AML-193 (cell line): ENCODE data around the gene PRRG4.
"Not testable (repeated sequence)": the region's sequence is repeated elsewhere in the genome, so short reads cannot be mapped to it uniquely, and the experiment has no call there.

Experiments used
- DNase-seq, 2 experiments: peaks; one replicate each; lab custom pipeline; 2025; lab: John Stamatoyannopoulos, UW

The PRRG4 gene

DNA sequence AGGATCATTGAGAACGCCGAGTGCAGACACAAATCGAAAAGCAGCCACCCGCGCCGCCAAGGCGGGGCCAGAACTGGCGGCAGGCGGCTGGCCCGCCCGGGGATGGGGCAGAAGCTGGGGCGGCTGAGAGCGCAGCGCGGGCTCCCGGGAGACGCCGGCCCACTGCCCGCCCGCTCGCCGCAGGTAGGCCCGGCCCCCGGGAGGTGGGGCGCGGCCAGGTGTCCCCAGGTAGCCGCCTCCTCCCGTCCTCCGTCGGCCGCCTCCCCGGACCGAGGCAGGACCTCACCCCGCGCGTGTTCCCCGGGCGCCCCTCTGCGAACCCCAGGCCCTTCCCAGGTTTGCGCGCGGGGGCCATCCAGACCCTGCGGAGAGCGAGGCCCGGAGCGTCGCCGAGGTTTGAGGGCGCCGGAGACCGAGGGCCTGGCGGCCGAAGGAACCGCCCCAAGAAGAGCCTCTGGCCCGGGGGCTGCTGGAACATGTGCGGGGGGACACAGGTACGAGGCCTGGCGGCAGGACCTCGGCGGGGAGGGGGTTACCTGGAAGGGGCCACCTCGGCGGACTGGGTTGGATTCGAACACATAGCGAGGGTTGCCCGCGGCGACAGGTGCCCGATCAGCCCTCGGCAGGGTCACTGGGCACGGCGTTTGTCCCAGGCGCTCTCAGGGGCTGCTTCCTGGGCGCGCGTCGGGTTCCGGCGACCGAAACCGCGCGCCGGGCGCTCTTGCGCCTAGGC lies at the start of gene PRRG4:
PRRG4 (plus strand) TSS at position 248 of the 733 bp plus-strand sequence. CDS start 603 bp downstream, outside the sequence.
- DNase-seq: peak; percentile 74 to 78

DNA sequence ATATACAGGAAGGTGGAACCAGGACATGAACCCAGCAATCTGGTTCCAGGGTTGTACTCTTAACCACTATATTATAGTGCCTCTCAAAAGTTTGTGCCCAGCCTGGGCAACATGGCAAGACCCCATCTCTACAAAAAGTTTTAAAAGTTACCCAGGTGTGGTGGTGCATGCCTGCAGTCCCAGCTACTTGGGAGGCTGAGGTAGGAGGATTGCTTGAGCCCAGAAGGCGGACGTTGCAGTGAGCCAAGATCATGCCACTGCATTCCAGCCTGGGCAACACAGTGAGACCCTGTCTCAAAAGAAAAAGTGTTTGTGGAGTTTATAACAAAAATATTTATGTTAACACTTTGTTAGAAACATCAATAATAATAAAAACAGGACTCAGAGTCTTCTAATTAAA lies 48.9 kb upstream of the PRRG4 start:
- not testable (repeated sequence) for DNase-seq

DNA sequence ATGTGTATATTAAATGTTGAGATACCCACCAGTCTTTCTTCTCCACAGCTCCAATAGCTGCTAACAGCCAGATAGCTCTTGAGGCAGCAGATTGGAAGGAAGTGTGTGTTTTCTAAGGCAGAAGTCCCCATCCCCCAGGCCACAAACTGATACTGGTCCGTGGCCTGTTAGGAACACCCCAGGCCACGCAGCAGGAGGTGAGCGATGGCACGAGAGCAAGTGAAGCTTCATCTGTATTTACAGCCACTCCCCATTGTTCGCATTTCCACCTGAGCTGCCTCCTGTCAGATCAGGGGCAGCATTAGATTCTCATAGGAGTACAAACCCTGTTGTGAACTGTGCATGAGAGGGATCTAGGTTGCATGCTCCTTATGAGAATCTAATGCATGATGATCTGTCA lies 48.0 kb upstream of the PRRG4 start:
- no peak for DNase-seq

DNA sequence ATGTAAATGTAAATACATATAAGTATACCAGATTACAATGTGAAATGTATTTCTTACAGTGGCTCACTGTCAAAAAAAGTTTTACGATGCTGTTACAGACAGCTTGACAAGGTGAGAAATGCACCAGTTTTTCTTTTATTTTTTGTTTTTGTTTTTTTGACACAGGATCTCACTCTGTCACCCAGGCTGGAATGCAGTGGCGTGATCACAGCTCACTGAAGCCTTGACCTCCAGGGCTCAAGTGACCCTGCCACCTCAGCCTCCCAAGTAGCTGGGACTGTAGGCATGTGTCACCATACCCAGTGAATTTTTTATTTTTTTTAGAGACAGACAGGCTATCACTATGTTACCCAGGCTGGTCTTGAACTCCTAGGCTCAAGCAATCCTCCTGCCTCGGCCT lies 44.5 kb upstream of the PRRG4 start:
- DNase-seq: no peak

DNA sequence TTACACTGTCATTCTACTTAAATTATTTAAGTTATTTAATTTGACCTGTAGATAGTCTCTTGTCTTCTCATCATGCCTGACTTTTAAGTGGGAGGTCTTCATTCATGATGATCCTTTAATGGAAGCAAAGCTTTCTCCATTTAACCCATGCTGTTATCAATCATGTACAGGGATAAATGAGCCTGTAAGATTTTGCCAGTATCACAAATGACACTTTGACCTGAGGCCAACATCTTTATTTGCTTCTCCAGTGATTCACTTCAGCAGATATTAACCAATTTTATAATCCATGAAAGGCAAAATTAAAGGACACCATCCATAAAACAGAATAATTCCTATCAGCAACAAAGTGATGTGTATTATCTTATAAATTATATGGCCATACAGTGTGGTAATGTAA lies 42.9 kb upstream of the PRRG4 start:
- DNase-seq: no peak

- no peak for DNase-seq
These were observed 38.8 kb upstream of the PRRG4 start for GRCh38 chr11:32790916-32791315.

DNA sequence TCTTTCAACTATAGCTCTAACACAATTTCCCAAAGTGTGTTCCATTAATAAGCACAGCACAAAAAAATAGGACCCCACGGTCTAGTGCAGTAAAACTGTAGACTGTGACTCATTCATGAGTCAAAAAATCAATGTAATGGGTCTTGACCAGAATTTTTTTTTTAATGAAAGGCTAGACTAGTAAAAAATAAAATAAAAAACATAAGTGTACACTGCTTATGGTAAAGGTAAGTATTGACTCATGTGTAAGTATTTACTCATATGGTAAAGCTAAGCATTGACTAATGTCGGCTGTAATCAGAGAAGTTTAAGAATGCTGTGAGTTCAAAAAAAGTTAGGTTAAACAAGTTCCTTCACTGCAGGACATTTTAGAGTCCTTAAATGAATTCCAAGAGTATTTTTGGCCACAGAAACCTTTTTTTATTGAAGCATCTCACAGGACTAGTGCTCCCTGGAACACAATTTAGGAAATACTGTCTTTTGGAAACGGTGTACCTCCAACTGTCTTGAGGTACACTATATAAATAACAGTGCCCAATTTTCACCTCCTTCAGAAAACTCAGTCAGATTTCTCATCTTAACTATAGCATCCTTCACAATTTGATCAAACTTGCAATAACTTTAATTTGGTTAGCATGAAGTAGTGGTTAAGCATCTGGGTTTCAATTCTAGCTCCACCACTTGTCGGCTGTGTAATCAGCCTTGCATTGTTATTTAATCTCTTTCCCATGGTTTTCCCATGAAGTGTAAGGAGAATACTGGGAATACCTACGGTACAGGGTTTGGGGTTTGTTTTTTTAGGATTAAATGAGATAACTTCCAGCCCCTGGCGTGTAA lies 37.4 kb upstream of the PRRG4 start:
- DNase-seq: no peak

GRCh38 chr11:32792948-32793475 lies 36.7 kb upstream of the PRRG4 start:
- peak; percentile 33 to 38 for DNase-seq

GRCh38 chr11:32794439-32794838 lies 35.3 kb upstream of the PRRG4 start, which contains the start of gene CCDC73:
Gene CCDC73, minus strand, starts transcription at chr11:32794662. Its CDS starts 34,419 bp downstream, at chr11:32760243.
- DNase-seq: no peak

GRCh38 chr11:32796425-32796824 lies 33.3 kb upstream of the PRRG4 start:
- no peak for DNase-seq

DNA sequence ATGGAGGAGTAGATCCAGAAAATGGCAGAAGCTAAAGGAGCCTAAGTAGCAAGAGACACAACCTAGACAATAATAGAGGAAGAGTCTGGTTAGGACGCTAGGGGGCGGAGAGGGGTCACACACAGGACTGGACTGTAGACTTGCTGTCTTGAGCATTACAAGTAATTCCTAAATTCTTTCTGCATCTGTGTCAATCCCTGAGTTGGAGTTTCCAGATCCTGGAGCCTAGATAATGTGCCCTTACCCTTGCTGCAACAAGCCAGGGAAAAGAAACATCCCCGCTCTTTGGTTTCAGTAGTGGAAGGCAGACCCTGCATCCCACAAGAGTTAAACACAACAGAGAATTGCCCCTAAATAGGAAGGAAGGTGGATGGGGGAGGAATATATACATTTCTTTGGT lies 20.4 kb upstream of the PRRG4 start:
- DNase-seq: peak; percentile 75 to 79

- DNase-seq: no peak
These were observed 12.4 kb upstream of the PRRG4 start for GRCh38 chr11:32817181-32817851.

- DNase-seq: no peak
These were observed 11.9 kb upstream of the PRRG4 start for GRCh38 chr11:32817852-32818183.

GRCh38 chr11:32819187-32819586 lies 10.5 kb upstream of the PRRG4 start:
- no peak for DNase-seq

- DNase-seq: no peak
These were observed 9.2 kb upstream of the PRRG4 start for GRCh38 chr11:32820497-32820896.

GRCh38 chr11:32821517-32821916 lies 8.2 kb upstream of the PRRG4 start:
- DNase-seq: no peak

GRCh38 chr11:32821917-32822560 lies 7.7 kb upstream of the PRRG4 start:
- DNase-seq: no peak

GRCh38 chr11:32823617-32824016 lies 6.1 kb upstream of the PRRG4 start:
- peak; percentile 14 to 52 for DNase-seq

- DNase-seq: no peak
These were observed 3.6 kb upstream of the PRRG4 start for GRCh38 chr11:32826113-32826512.

GRCh38 chr11:32827276-32827675 lies 2.5 kb upstream of the PRRG4 start:
- no peak for DNase-seq

DNA sequence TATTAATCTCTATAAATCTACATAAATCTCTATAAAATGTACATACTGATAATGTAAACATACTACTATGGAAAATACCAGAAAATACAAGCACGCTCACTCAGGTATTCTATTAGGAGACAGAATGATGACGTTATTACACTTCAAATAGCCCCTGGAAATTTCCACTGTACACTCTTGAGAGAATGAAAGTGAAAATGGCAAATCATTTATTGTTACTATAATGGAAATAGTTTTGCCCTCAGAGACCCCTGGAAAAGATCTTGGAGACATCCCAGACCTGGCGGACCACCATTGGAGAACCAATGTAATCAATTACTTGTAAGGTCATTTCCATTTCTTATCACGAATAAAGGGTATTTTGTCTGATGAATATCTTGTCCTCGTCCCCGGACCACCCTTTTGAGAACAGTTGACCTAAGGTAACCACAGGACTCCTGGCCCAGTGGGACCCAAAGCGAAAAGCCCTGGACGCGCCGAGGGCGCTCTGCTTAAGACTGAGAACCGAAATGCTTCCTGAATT lies 509 bp upstream of the PRRG4 start:
- DNase-seq: peak; percentile 31 to 47

DNA sequence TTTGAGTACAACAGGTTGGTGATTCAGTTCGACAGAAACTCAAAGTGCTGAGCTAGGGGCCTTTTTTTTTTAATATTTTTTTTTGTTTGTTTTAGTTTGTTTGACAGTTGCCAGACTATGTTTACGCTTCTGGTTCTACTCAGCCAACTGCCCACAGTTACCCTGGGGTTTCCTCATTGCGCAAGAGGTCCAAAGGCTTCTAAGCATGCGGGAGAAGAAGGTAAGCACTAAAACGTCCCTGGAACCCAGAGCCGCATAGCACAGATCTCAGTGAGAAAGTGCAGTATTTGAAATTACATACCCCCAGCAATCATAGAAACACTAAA lies 649 bp downstream of the PRRG4 start:
- DNase-seq: peak; percentile 31 to 46
